KOPT-K1 (cell line): ENCODE results near the gene CTNNA3.
"Not testable (repeated sequence)": the region's sequence is repeated elsewhere in the genome, so short reads cannot be mapped to it uniquely, and the experiment has no call there.

ENCODE experiments used
- H3K27ac ChIP-seq: fragments of 200-600 bp; sonication (generic); 2 replicates; pipeline ENCODE4 v1.5.1; 2016; ENCODE audit warnings: antibody characterized with exemption, mild to moderate bottlenecking, low read depth, low read length; ENCODE audit not compliant: poor library complexity, severe bottlenecking
- H3K36me3 ChIP-seq: fragments of 200-600 bp; sonication (generic); 2 replicates; pipeline ENCODE4 v1.5.1; 2017; ENCODE audit warnings: antibody characterized with exemption, mild to moderate bottlenecking, low read length, moderate library complexity; ENCODE audit not compliant: insufficient read depth
- H3K9me3 ChIP-seq: fragments of 200-600 bp; sonication (generic); 2 replicates; pipeline ENCODE4 v1.5.1; 2017; ENCODE audit warnings: antibody characterized with exemption, low read length, mild to moderate bottlenecking; ENCODE audit not compliant: insufficient read depth, poor library complexity, severe bottlenecking

Gene CTNNA3

DNA sequence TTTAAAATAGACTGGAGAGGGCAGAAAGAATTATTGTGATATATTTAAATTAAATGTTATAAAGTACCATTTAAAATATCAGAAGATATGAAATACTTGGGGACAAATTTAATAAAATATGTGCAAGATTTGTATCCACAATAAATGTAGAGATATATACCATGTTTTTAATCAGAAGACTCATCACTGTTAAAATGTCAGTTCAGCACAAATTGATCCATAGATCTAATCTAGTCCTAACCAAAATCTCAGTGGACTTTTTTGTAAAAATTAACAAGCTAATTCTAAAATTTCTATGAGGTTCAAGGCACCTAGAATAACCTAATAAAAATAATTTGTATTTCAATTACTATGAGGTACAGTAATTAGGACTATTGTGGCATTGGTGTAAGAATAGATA is 96.4 kb downstream of the CTNNA3 start:
- Histone ChIP-seq H3K36me3 (no peaks in the 10 kb centered on the region), H3K27ac (no peak overlapping the region), H3K9me3 (no peaks in the 10 kb centered on the region)

DNA sequence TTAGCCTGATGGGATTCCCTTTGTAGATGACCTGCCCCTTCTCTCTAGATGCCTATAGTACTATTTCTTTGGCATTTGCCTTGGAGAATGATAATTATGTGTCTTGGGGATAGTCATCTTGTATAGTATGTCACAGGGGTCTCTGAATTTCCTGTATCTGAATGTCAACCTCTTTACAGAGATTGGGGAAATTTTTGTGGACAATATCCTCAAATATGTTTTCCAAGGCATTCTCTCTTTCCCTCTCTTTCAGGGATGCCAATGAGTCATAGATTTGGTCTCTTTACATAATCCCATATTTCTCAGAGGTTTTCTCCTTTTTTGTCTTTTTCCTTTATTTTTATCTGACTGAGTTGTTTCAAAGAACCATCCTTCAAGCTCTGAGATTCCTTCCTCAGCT is 99.4 kb downstream of the CTNNA3 start:
- no peak overlapping the region for H3K27ac ChIP-seq

DNA sequence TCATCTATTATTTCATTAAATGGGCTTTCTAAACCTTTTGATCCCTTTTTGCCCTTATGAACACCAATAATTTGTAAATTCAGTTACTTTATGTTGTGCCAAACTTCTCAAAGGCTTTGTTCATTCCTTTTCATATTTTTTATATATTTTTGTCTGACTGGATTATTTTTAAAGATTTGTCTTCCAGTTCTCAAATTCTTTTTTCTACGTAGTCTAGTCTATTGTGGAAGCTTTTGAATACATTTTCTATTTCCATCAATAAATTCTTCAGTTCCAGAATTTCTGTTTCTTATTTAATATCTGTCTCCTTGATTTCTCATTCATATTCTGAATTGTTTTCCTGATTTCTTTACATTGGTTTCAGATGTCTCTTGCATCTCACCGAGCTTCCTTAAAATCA is 108.2 kb downstream of the CTNNA3 start:
- Histone ChIP-seq H3K36me3 (no peaks in the 10 kb centered on the region), H3K27ac (no peak overlapping the region), H3K9me3 (peaks cover 26% of the 10 kb centered on the region)

More for the DNA sequence above, 99.4 kb downstream of the CTNNA3 start:
- Histone ChIP-seq H3K36me3 (no peaks in the 10 kb centered on the region), H3K9me3 (peaks cover 7% of the 10 kb centered on the region)

DNA sequence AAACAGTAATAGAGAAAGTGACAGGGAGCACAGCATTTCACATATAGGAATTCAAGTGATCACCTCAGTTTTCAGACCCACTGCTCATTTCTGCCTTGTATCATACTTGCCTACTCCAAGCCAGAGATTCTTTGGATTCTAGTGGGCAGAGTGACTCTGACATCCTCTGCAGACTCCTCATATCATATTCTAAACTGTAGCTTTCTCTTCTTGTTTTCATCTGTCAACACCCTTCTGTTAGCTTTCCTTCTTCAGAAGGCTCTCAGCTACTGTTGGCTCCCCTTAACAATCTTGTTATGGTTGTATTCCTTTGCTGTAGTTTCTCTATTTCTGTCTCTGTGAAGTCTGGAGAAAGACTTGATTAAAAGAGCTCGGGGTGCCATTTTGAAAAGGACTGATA is 120.5 kb downstream of the CTNNA3 start:
- Histone ChIP-seq H3K27ac (no peak overlapping the region), H3K36me3 (no peaks in the 10 kb centered on the region)

DNA sequence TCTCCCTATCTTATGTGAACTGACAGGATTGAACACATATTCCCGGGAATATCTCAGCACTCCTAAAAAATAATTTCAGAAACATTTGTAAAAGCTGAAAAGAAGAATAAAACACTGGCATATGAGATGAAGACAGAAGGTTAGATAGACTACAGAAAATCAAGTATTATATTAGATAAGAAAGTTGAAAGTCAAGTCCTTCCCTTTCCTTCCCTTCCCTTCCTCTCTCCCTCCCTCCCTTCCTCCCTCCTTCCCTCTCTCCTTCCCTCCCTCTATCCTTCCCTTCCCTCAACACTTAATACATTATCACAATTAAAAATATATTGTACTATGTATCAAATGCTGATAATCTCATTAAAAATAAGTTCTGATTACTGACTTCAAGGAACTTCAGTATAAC is 122.5 kb downstream of the CTNNA3 start:
- Histone ChIP-seq H3K27ac (no peak overlapping the region), H3K36me3 (no peaks in the 10 kb centered on the region), H3K9me3 (no peaks in the 10 kb centered on the region)

More for the DNA sequence above, 120.5 kb downstream of the CTNNA3 start:
- H3K9me3 ChIP-seq, result no peaks in the 10 kb centered on the region

DNA sequence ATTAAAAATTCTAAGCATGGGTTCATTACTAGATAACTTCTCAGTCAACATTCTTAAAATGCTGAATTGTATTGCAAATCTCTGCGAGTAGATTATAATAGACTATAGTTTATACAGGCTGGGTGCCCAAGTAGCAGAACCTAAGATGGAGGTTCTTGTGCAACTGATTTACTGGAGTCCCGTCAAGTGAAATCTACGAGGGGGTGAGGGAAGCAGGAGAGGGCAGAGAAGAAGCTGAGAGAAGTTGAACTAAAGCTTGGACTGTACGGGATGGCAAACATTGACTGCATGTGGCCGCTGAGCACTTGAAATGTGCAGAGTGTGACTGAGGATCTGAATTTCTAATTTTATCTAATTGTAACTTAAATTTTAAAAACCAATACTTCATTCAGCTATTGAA is 124.5 kb downstream of the CTNNA3 start:
- H3K36me3 ChIP-seq, result no peaks in the 10 kb centered on the region
- H3K9me3 ChIP-seq, result no peaks in the 10 kb centered on the region
- no peak overlapping the region for H3K27ac ChIP-seq

DNA sequence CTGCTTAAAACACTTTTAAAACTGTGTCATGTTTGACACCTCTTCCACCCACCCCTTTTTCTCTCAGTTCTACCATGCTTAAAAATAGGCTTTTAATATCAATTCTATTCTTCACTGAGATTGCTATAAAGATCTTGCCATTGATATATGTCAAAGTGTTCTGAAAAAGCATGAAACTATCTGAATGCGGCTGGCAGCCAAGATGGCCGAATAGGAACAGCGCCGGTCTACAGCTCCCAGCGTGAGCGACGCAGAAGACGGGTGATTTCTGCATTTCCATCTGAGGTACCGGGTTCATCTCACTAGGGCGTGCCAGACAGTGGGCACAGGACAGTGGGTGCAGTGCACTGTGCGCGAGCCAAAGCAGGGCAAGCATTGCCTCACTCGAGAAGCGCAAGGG is 137.7 kb downstream of the CTNNA3 start:
- H3K27ac ChIP-seq, H3K36me3 ChIP-seq, H3K9me3 ChIP-seq: not testable (repeated sequence)

DNA sequence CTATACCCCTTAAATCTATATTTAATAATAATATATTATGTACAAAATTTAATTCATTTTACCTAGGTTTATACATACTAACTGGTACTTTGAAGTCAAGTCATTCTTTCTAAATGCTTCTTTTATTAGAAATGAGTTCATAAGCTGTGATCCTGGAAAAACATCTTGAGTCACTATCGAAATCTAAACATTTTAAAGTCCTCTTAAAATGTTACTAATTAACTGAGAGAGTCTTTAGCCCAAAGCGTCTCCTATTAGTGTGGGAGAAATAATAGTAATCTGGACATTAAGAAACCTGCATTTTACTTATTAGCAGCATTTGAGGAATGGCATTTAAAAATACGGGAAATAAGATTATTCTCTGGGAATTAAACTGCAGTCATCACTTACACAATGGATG is 142.7 kb downstream of the CTNNA3 start:
- Histone ChIP-seq H3K36me3 (no peaks in the 10 kb centered on the region), H3K27ac (no peak overlapping the region), H3K9me3 (no peaks in the 10 kb centered on the region)

DNA sequence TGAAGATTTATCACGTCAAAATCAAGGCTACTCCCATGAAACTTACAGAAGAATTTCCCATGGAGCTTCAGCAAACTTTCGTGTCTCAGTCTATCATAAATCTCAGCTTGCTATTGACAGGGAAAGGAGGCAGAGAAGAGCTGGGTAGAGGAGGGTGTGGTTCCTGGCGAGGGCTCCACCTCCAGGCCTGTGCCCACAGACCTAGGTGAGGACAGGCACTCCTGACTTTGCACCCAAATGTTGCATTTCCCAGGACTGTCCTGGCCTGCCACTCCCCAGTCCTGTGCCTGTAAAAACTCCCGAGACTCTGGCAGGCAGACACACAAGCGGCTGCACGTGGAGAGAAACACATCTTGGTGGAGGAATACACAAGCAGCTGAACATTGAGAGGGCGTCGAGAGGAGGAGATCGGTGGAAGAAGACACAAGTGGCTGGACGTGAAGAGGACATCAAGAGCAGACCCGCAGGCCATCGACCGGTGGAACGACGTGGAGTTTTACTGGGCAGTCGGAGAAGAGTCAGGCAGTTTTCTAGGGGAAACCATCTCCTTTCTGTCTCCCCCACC is 145.1 kb downstream of the CTNNA3 start:
- H3K9me3 ChIP-seq, result no peaks in the 10 kb centered on the region
- H3K27ac ChIP-seq, result no peak overlapping the region
- no peaks in the 10 kb centered on the region for H3K36me3 ChIP-seq

DNA sequence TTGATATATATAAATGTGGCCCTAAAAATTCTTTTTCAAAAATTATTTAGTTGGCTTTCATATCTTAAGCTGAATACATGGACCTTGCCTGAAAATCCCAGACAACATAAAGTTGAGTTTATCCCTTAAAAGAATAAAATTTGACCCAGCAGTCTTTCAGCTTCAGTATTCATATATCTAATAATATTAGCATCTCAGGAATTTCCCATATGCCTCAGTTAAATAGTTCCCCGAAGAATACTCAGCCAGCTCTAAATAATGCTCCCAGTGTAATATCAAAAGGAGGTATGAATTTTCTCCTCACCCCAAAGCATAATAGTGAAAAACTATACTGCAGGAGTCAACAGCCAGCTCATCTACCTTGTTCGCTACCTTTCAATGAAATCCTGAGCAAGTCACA is 145.9 kb downstream of the CTNNA3 start:
- H3K9me3 ChIP-seq, result no peaks in the 10 kb centered on the region
- no peak overlapping the region for H3K27ac ChIP-seq
- H3K36me3 ChIP-seq, result no peaks in the 10 kb centered on the region

DNA sequence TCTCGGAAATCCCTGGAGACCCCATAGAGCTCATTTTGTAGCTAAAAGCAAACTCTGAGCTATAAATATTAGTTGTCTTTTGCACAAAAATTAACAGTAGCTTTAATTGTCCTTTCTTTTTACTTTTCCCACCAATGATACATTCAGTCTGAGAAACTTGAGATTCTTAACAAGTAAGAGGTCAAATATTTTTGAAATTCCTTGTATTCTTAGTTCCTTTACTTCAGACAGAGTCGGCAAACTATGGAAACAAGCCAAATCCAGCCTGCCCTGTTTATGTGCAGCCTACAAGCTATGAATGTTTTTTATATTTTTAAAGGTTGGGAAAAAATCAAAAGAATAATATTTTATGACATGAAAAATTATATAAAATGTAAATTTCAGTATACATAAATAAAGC is 146.6 kb downstream of the CTNNA3 start:
- H3K9me3 ChIP-seq, result no peaks in the 10 kb centered on the region
- no peak overlapping the region for H3K27ac ChIP-seq
- no peaks in the 10 kb centered on the region for H3K36me3 ChIP-seq

DNA sequence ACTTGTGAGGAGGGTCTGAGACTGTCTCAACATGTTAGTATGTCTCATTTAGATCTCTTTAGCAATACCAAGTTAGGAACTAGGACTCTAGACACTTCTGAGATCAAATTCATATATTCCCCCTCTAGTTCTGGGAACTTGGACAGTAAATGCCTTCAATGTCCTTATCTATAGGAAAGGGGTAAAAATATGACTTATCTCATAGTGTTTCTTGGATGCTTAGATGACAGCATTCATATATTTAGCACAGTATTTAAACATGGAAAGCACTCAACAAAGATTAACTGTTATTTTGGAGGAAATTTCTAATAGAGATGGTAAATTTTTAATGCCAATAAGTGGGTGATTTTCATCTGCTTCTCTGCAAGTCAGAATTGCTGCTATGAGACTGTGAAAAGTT is 154.6 kb downstream of the CTNNA3 start:
- Histone ChIP-seq H3K9me3 (no peaks in the 10 kb centered on the region), H3K27ac (no peak overlapping the region), H3K36me3 (no peaks in the 10 kb centered on the region)

DNA sequence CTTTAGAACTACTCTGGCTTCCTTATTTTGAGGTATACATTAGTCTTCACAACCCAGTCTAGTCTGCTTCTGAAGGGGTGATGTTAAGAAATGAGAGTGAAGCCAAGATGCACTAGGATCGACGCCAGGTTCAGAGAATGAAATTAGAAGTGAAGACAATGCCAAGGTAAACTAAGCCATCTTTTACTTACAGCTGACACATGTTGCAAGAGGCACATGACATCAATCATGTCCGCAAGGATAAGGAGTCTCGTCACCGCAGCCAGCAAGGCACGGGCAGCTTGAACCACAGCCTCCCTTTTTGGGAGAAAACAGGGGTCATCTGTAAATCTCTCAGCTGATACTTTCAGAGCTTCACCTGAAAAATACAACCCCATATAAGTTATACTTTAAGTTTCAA is 156.7 kb downstream of the CTNNA3 start:
- H3K9me3 ChIP-seq, result no peaks in the 10 kb centered on the region
- H3K36me3 ChIP-seq, result no peaks in the 10 kb centered on the region
- no peak overlapping the region for H3K27ac ChIP-seq

DNA sequence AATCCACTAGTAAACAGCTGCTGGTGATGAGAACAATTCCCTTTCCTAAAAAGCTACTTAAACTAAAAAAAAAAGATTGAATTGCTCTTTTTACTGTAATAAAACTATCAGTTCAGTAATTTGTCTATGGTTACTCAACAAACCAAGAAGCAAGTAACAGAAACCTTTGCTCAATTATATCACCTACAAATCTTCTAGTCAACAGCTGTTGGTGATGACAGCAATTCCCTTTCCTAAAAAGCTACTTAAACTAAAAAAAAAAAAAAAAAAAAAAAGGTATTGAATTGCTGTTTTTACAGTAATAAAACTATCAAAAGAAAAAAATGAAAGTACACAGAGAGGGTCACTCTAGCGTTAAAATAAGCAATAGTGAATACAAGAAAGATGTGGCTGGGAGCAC is 158.1 kb downstream of the CTNNA3 start:
- Histone ChIP-seq H3K36me3 (no peaks in the 10 kb centered on the region), H3K9me3 (no peaks in the 10 kb centered on the region), H3K27ac (no peak overlapping the region)

DNA sequence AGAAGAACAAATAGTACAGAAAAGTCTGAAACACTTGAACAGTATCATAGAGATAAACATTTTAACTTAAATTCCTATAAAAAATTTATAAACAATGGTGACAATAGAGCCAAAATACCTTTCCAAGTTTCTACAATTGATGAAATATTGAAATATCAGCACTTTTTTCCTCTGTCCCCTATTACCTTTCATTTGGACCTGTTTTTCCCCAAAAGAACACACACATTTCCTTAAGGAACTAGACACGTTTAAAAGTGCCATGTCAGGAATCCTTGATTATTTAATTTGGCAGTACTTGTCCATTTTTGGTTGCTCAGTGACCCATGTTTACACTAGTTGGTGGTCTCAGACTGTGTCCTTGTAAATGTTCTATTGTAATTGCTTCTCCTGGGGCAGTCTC is 162.6 kb downstream of the CTNNA3 start:
- Histone ChIP-seq H3K9me3 (no peaks in the 10 kb centered on the region), H3K36me3 (no peaks in the 10 kb centered on the region), H3K27ac (no peak overlapping the region)

DNA sequence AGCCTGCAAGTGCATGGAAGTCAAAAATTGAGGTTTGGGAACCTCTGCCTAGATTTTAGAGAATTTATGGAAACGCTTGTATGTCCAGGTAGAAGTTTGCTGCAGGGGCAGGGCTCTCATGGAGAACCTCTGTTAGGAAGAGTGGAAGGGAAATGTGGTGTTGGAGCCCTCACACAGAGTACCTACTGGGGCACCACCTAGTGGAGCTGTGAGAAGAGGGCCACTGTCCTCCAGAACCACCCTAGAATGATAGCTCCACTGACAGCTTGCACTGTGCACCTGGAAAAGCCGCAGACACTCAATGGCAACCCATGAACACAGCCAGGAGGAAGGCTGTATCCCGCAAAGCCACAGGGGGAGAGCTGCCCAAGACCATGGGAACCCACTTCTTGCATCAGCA is 165.0 kb downstream of the CTNNA3 start:
- H3K36me3 ChIP-seq, H3K9me3 ChIP-seq, H3K27ac ChIP-seq: not testable (repeated sequence)

DNA sequence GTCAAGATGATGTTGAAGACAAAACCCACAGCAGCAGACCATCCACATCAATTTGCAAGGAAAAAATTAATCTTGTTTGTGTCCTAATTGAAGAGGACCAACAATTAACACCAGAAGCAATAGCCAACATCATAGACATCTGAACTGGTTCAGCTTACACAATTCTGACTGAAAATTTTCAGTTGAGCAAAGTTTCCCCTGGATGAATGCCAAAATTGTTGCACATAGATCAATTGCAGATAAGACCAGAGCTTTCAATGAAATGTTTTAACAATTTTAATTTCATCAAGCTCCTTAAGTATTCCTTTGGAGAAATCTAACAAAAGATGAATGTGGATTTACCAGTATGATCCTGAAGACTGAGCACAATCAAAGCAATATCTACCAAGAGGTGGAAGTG is 168.6 kb downstream of the CTNNA3 start:
- H3K9me3 ChIP-seq, result no peaks in the 10 kb centered on the region
- H3K36me3 ChIP-seq, result no peaks in the 10 kb centered on the region
- H3K27ac ChIP-seq, result no peak overlapping the region
